ENCODE results near the gene EFNA5.

The EFNA5 gene

GRCh38 chr5:107402434-107403227 is 268.1 kb downstream of the EFNA5 start:
- TF ChIP-seq ZC3H10 (CRISPR knock-in tag; IDR thresholded peaks at IDR 0.05) (no peak), SNAI2 (CRISPR knock-in tag; IDR thresholded peaks at IDR 0.05) (no peak), TOX (CRISPR knock-in tag; IDR thresholded peaks at IDR 0.05; ENCODE audit: borderline replicate concordance) (no peak), ZNF8 (CRISPR knock-in tag; IDR thresholded peaks at IDR 0.05) (no peak), ESRRG (CRISPR knock-in tag; IDR thresholded peaks at IDR 0.05) (no peak), CSDC2 (CRISPR knock-in tag; IDR thresholded peaks at IDR 0.05) (no peak), ZNF565 (CRISPR knock-in tag; conservative IDR thresholded peaks at IDR 0.05; ENCODE audit: low read depth) (no peak)
- peak; percentile 58 for ATAC-seq

GRCh38 chr5:107401470-107402122 is 269.1 kb downstream of the EFNA5 start:
- peak; percentile 34; the same call in 2 of the 3 replicates for ATAC-seq

More at GRCh38 chr5:107401470-107402122, 269.1 kb downstream of the EFNA5 start:
- no peak for TF ChIP-seq POU6F1 (CRISPR knock-in tag; IDR thresholded peaks at IDR 0.05; ENCODE audit: borderline replicate concordance, low read depth)
- TF ChIP-seq CSRNP3 (CRISPR knock-in tag; IDR thresholded peaks at IDR 0.05) = no peak
- no peak for TF ChIP-seq SNAI2 (CRISPR knock-in tag; IDR thresholded peaks at IDR 0.05)
- no peak for TF ChIP-seq ZNF8 (CRISPR knock-in tag; IDR thresholded peaks at IDR 0.05)
- TF ChIP-seq ZNF70 (CRISPR knock-in tag; IDR thresholded peaks at IDR 0.05) = no peak
- TF ChIP-seq BACH2 (CRISPR knock-in tag; IDR thresholded peaks at IDR 0.05; ENCODE audit: borderline replicate concordance) = no peak
- no peak for TF ChIP-seq ZNF565 (CRISPR knock-in tag; conservative IDR thresholded peaks at IDR 0.05; ENCODE audit: low read depth)
- TF ChIP-seq ARNTL (CRISPR knock-in tag; IDR thresholded peaks at IDR 0.05; ENCODE audit: borderline replicate concordance, low read depth) = no peak
- TF ChIP-seq PATZ1 (CRISPR knock-in tag; IDR thresholded peaks at IDR 0.05; ENCODE audit: borderline replicate concordance) = no peak
- TF ChIP-seq ZC3H10 (CRISPR knock-in tag; IDR thresholded peaks at IDR 0.05) = no peak
- TF ChIP-seq OSR1 (CRISPR knock-in tag; IDR thresholded peaks at IDR 0.05) = no peak
- no peak for TF ChIP-seq ESRRG (CRISPR knock-in tag; IDR thresholded peaks at IDR 0.05)
- no peak for TF ChIP-seq TOX (CRISPR knock-in tag; IDR thresholded peaks at IDR 0.05; ENCODE audit: borderline replicate concordance)
- no peak for TF ChIP-seq PPARA (CRISPR knock-in tag; IDR thresholded peaks at IDR 0.05; ENCODE audit: borderline replicate concordance)
- TF ChIP-seq RARB (CRISPR knock-in tag; IDR thresholded peaks at IDR 0.05) = no peak
- TF ChIP-seq ISL1 (CRISPR knock-in tag; IDR thresholded peaks at IDR 0.05) = no peak
- no peak for TF ChIP-seq TSHZ2 (CRISPR knock-in tag; IDR thresholded peaks at IDR 0.05)
- TF ChIP-seq TCF4 (CRISPR knock-in tag; IDR thresholded peaks at IDR 0.05; ENCODE audit: borderline replicate concordance) = no peak
